ENCODE data around the gene CLEC4A.
A peak's percentile ranks its signal among the peaks of the same experiment; 100 is the strongest.
"Not testable (repeated sequence)": the region's sequence is repeated elsewhere in the genome, so short reads cannot be mapped to it uniquely, and the experiment has no call there.

The CLEC4A gene

DNA sequence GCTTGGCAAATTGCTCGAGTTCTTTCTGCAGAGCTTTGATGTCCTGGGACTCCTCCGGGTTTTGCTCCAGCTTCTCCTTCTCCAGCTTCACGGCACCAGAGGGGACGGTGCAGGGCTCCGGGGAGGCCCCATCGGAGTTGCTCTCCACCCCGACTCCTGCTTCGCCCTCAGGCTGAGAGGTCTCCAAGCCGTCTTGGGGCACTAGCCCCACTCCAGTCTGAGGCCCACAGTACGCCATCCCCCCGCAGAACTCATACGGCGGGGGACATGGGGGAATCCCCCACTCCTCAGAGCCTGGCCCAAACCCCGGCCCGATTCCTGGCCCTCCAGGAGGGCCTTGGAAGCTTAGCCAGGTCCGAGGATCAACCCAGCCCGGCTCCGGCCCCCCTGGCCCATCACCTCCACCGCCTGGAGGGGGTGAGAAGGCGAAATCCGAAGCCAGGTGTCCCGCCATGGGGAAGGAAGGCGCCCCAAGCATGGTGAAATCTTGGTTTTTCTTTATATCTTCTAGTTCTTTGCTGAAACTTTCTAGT, 11.0 kb downstream of the CLEC4A start:
- not testable (repeated sequence) for DNase-seq

DNA sequence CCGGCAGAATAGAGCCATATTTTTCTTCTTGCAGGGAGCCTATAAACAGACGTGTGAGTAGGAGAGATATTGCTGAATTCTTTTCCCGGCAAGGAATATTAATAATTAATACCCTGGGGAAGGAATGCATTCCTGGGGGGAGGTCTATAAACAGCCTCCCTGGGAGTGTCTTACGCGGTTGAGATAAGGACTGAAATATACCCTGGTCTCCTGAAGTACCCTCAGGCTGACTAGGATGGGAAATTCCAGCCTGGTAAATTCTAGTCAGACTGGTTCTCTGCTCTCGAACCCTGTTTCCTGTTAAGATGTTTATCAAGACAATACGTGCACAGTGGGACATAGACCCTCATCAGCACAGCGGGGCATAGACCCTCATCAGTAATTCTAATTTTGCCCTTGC, 18.2 kb downstream of the CLEC4A start:
- not testable (repeated sequence) for DNase-seq

DNA sequence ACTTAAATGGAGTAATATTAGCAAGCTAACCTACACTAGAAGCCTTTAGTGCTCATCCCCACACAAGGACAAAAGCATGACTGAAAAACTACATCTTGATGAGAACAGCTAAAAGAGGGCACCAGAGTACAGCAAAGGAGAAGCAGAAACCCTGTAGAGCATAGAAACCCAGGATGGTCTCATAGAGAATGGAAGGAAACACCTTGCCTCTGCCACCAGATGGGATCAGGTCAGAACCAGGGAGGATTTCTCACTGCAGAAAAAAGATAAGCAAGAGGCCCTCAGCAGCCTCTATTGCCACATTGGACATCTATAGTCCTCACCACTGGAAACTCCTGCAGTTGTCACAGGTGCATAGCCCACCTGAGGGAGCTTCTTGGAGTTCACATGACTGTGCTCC, 19.8 kb downstream of the CLEC4A start:
- no peak for DNase-seq

DNA sequence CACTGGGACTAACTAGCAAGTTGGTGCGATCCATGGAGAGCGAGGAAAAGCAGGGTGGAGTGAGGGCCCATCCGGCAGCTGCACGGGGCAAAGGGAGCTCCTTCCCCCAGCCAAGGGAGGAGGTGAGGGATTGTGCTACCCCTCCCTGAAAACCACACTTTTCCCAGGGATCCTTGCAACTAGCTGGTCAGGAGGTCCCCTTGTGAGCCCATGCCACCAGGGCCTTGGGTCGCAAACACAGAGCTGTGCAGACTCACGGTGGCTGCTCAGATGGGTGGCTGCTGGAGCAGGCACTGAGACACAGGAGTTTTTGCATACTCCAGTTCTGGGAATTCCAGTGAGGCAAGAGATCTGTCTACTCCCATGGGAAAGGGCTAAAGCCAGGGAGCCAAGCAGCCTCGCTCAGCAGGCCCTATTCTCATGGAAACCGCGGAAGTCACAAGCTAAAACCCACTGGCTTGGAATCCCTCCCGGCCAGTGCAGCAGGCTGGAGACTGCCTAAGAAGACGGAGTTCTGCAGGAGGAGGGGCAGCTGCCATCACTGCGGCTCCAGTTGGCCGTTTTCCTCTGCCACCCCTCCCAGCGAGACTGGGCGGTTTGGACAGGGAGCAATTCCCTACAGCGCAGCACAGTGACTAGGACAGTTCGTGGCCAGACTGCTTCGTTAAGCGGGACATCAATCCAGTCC, 22.5 kb downstream of the CLEC4A start:
- no peak for DNase-seq

DNA sequence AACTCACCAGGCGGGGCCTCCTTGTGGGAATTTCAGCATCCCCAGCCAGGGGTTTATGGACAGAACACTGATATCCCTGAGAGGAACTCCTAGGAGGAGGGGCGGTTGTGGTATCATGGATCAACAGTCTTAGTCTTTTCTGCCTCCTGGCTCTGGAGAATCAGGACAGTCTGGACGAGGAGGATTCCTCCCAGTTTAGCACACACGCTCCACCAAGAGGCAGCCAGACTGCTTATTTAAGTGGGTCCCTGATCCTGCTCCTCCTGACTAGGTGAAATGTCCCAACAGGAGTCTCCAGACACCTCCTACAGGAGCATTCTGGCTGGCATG, 23.0 kb downstream of the CLEC4A start:
- no peak for DNase-seq

DNA sequence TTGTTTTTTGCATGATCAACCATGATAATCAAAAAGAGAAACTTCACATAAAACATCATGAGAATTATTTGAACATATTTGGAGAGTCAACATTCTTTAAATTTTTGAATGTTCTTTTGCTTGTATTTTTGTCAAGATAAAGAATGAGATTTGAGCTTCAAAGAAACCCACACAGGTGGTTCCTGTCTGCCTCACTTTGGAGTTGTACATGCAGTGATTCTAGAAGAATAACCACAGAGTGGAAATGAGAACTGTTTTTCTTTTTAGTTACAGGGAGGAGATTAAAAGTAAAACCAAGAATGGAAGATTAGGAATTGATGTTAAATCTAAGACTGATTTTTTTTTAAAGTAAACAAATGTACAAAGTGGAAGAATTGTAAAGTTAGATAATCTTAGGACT, 31.1 kb downstream of the CLEC4A start:
- DNase-seq: no peak

DNA sequence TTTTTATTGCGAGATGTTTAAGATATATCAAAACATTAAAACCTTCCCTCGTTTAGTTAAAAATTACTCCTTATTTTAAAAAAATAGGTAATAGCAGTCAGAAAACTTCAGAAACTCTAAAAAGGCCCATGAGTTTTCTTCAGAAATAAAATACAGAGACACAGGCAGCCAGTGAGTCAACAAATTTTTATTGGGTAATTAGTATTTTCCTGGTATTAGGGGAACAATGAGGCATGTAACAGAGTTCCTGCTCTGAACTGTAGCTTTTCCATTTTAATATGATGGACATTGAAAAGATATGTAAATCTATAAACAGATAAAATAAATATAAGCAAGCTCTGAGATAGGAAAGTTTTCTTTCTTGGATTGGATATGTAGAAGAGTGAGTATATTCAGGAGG, 33.0 kb downstream of the CLEC4A start:
- no peak for DNase-seq

DNA sequence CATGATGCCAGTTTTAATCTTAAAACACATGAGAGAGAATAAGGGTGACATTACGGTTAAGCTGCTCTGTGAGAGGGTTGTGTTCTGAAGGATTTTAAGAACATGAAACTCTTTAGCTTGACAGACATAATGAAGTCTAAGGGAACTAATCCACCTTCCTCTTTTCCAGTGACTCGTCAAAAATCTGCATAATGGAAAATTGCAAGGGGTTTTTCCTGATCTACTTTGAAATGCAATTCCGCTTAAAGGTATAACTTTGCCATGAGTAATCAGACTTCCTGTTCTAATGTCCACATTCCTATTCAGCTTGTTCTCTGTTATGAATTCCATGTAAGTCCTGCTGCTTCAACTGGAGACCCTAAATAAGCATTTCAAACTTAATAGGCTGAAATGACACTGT, 33.4 kb downstream of the CLEC4A start, which contains the start of gene ZNF705A:
Gene ZNF705A, plus strand, starts transcription at position 171 of the 400 bp plus-strand sequence. CDS start 15,611 bp downstream, outside the sequence.
- no peak for DNase-seq

DNA sequence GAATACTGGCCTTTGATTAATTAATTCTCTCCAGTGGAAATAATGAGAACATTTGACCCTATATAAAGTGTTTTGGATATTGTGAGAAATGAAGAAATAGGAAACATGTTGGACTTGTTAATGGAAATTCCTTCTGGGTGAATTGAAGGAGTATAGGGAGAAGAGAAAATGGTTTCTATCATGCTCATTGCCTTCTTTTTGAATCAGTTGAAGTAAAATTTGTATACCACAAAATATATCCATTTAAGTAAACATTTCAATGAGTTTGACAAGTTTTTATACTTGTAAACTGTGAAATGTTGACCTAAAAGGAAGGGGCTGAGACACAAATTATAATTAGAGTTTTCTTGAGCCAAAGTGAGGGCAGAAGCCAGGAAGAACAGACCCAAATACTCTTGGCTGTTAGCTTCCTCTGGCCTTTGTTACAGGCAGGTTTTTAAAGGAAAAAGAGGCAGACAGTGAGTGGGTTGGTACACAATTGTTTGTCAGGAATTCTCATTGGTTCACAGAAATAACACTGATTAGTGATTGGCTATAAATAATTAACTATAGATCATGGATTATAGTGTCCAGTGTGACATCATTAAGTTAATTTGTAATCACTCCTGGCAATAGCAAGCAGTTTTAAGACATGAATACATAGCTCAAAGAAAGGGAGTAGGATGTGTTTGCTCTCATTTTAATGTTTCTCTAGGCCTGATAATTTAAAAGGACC, 34.2 kb downstream of the CLEC4A start:
- no peak for DNase-seq

DNA sequence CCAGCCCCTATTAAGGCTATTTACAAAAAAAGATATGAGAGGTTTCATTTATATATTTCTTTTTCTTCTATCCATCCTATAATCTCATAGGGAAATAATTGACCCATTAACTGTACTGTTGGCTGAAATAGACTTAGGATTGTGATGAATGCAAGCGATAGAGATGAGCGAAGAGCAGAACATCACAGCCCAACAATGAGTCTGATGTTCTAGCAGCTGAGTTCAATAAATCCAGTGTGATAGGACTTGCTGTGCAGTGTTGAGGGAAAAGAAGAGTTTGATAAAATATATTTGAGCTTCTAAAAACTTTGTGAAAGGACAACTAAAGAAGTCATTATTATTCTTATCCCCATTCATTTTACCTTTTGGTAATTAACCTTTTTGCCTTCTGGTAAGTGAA, 49.5 kb downstream of the CLEC4A start:
- not testable (repeated sequence) for DNase-seq

DNA sequence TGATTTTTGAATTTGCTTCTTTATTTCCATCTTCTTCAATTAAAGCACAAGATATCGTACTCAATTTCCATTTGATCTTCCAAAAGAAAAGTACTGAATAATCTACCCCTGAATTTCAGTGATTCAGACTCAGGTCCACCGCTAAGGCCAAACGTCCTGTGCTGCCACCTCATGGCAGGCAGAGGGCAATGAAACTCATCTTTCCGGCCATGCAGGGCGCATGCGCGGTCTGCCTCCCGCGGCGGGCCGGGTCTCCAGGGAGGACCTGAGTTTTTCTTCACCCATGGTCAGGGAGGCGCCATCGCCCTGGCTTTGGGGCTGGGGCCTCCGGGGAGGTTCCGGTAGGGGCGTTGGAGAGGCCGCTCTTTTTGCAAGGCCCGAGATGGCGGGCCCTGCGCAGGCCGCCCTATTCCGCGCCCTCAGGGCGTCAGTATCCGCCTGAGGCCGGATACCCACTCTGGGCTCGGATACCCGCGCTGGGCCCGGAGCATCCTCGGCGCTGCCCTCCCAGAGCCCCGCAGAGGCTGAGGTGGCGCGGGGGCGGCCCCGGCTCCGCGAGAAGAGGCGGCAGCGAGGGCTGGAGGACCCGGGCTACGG, 56.7 kb downstream of the CLEC4A start:
- DNase-seq: peak; percentile 79

DNA sequence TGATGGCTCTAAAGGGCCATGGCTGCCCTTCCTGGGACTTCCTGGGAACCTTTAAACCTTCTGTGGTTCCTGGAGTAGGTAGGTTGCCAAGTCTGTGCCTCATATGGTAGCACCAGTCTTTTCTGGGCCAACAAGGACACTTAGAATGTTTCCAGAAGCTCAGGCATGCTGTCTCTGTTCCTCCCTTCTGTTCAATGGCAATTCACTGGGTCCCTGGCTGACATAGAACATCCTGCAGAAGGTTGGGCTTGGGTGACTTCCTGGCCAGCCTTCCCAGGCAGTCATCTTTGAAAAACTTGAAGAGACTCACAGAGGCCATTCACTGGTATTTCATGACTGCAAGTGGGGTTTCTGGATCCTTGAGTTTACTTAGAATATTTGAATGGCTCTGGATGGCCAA, 57.9 kb downstream of the CLEC4A start:
- not testable (repeated sequence) for DNase-seq

DNA sequence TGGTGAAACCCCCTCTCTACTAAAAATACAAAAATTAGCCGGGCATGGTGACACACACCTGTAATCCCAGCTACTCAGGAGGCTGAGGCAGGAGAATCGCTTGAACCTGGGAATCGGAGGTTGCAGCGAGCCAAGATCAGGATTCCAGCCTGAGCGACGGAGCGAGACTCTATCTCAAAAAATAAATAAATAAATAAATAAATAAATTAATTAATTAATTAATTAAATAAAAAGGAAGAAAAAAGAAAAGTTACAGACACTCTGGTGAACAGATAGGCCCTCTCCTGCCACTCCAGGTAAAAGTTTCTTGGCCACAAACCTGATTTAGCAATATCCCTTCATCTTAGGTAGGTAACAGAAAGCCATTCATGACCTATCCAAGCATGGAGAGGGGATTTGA, 59.5 kb downstream of the CLEC4A start:
- not testable (repeated sequence) for DNase-seq

DNA sequence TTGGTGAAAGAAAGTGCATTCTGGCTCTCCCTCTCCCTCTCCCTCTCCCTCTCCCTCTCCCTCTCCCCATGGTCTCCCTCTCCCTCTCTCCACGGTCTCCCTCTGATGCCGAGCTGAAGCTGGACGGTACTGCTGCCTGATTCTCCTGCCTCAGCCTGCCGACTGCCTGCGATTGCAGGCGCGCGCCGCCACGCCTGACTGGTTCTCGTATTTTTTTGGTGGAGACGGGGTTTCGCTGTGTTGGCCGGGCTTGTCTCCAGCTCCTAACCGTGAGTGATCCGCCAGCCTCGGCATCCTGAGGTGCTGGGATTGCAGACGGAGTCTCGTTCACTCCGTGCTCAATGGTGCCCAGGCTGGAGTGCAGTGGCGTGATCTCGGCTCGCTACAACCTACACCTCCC, 59.9 kb downstream of the CLEC4A start:
- DNase-seq: not testable (repeated sequence)

DNA sequence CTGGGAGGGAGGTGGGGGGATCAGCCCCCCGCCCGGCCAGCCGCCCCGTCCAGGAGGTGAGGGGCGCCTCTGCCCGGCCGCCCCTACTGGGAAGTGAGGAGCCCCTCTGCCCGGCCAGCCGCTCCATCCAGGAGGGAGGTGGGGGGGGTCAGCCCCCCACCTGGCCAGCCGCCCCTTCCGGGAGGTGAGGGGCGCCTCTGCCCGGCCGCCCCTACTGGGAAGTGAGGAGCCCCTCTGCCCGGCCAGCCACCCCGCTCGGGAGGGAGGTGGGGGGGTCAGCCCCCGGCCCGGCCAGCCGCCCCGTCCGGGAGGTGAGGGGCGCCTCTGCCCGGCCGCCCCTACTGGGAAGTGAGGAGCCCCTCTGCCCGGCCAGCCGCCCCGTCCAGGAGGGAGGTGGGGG, 60.8 kb downstream of the CLEC4A start:
- DNase-seq: not testable (repeated sequence)

DNA sequence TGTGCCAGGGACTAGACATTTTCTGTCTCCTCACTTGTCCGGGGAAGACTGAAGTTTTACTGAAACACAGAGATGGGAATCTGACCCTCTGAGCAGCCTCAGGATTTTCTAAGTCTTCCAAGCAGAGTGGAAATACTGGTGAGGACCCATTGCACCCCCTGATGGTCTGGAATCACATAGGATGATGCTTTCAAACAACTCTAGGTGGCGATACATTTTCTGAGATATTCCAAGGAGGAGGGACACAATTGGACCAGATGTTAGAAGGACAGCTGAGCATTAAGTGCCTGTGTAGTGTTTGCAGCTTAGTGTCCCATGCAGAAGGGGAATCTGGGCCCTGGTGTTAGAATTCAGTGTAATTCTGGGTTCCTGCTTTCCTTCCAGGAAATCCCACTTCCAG, 64.7 kb downstream of the CLEC4A start:
- not testable (repeated sequence) for DNase-seq

Measured in activated CD8-positive, alpha-beta memory T cell treated with anti-CD3 and anti-CD28 coated beads, Interleukin-2, amount 50 U/mL, for 4 hours (primary cell).